HG02870 (cell line): ENCODE measurements around the gene WDR82.
A peak's percentile ranks its signal among the peaks of the same experiment; 100 is the strongest.
"Not testable (repeated sequence)": the region's sequence is repeated elsewhere in the genome, so short reads cannot be mapped to it uniquely, and the experiment has no call there.

Experiments used
- ATAC-seq: cut with Tn5 transposase; IDR thresholded peaks from one replicate; pipeline ENCODE4 v1.9.1; 2021; ENCODE audit warnings: mild to moderate bottlenecking, moderate library complexity; ENCODE audit not compliant: unreplicated experiment

WDR82 gene

DNA sequence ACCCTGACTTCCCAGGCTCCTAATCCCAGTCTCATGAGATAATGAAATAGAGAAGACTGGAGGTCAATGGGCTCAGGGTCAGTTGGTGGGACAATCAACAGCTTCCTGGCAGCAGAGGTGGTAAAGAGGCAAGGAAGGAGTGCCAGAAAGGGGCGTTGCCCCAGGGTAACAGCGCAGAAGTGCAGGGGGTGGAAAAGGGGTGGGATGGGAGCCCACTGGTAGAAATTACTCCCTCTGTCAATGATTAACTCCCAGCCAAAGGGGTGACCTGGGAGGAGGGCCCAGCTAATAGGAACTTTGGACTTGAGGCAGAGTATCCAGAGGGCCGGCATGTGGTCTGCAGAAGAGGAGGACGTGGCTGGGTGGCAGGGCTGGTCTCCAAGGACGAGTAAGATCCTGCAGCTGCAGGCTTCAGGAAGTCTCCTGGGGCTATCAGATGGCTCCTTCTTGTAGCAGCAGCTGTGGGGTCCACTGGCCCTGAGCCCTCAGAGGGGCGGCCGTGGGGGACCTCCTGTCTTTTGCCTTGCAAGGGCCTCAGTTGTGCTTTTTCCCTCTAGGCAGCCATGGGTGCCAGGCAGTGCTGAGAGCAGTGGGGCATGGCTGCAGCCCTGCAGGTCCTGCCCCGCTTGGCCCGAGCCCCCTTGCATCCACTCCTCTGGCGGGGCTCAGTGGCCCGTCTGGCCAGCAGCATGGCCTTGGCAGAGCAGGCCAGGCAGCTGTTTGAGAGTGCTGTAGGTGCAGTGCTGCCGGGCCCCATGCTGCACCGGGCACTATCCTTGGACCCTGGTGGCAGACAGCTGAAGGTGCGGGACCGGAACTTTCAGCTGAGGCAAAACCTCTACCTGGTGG is 11.5 kb upstream of the WDR82 start:
- ATAC-seq, result no peak

GRCh38 chr3:52289338-52289746 is 10.9 kb upstream of the WDR82 start:
- no peak for ATAC-seq

GRCh38 chr3:52288674-52289073 is 10.2 kb upstream of the WDR82 start:
- ATAC-seq, result no peak

DNA sequence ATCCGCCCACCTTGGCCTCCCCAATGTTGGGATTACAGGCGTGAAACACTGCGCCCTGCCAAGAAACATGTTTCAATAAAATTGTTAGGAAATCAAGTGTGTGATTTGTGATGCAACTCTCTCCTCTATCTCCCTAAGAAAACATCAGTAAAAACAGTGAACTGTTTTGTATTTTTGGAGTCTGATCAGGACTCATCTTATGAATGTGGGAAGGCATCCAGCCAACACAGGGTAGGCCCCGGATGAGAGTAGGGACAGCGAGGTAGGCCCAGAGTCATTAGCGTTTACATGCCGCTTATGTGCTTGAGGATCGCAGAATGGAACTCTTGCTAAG is 8.3 kb upstream of the WDR82 start:
- no peak for ATAC-seq

DNA sequence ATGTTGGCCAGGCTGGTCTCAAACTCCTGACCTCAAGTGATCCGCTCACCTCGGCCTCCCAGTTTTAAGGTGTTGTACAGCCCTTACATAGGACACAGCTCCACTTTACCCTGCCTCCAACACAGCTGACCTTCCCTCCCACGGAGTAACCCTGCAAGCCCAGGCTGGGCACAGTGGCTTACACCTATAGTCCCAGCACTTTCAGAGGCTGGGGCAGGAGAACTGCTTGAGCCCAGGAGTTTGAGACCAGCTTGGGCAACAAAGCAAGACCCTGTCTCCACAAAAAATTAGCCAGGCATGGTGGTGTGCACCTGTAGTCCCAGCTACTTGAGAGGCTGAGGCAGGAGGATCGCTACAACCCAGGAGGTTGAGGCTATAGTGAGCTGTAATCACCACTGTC is 5.6 kb upstream of the WDR82 start:
- ATAC-seq, result not testable (repeated sequence)

DNA sequence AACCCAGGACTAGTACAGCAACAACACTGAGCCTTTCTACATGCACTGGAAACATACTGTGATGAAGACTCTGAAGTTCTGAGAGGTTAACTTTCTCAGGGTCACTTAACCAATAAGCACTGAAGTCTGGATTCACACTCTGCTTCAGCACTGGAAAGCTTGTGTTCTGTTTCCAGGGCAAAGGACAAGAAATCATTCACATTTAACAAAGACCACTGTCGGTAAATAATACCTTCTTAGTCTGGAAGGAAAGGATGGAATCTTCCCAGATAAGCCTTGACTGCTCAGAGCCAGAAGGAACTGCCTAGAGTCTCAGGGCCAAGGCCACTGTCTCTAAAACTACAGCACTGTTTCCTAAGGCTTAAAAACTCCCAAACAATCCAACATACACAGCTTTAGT is 4.9 kb upstream of the WDR82 start:
- no peak for ATAC-seq

GRCh38 chr3:52281981-52282801 is 3.7 kb upstream of the WDR82 start:
- no peak for ATAC-seq

GRCh38 chr3:52280050-52280461 is 1.6 kb upstream of the WDR82 start:
- ATAC-seq, result no peak

DNA sequence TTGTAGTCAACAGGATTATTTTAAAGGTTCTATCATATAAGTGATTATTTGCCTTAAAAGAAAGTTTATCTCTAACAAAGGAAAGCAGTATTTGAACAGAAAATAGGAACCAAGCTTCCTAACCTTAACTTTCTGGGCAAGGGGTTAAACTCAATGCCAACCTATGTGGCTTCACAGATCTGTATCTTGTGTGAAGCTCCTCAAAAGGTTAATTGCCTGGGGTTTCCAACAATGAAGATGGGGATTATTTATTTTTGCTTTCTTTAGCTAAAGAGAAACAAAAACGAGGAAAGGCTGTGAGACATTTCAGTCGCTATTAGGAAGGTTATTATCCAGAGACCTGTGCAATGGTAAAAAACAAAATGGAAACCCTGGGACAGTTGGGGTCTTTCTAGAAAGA is 1.1 kb upstream of the WDR82 start:
- ATAC-seq, result no peak

- peak; percentile 67 for ATAC-seq
Measured at GRCh38 chr3:52277972-52278509, 408 bp downstream of the WDR82 start.

- ATAC-seq, result no peak
Measured at GRCh38 chr3:52277071-52277964, 1.1 kb downstream of the WDR82 start.

DNA sequence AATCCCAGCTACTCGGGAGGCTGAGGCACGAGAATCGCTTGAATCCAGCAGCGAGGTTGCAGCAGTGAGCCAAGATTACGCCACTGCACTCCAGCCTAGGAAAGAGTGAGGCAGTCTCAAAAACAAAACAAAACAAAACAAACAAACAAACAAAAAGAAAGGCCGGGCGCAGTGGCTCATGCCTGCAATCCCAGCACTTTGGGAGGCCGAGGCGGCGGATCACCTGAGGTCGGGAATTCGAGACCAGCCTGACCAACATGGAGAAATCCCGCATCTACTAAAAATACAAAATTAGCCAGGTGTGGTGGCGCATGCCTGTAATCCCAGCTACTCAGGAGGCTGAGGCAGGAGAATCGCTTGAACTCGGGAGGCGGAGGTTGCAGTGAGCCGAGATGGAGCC is 3.7 kb downstream of the WDR82 start:
- ATAC-seq, result not testable (repeated sequence)

DNA sequence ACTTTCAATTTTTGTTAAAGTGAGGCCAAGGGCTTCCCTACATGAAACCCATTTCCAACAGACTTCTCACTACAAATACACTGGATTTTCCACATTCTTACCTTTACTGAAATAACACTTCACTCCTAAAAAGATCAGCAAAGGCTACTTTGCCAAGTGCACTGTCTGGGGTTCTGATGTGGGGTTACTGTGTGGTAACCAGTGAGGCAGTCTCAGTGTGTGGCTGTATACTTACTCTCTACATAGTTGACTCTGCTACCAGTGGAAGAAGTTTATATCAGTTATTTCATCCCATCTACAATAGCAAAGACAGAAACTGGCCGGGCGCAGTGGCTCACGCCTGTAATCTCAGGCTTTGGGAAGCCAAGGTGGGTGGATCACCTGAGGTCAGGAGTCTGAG is 5.6 kb downstream of the WDR82 start:
- no peak for ATAC-seq

GRCh38 chr3:52272172-52272571 is 6.3 kb downstream of the WDR82 start:
- ATAC-seq, result not testable (repeated sequence)

- ATAC-seq, result no peak
Measured at GRCh38 chr3:52270252-52270754, 8.1 kb downstream of the WDR82 start.

- ATAC-seq, result no peak
Measured at GRCh38 chr3:52269776-52270175, 8.7 kb downstream of the WDR82 start.

- ATAC-seq, result no peak
Measured at GRCh38 chr3:52268036-52268435, 10.4 kb downstream of the WDR82 start.

- no peak for ATAC-seq
Measured at GRCh38 chr3:52265387-52265786, 13.1 kb downstream of the WDR82 start.

DNA sequence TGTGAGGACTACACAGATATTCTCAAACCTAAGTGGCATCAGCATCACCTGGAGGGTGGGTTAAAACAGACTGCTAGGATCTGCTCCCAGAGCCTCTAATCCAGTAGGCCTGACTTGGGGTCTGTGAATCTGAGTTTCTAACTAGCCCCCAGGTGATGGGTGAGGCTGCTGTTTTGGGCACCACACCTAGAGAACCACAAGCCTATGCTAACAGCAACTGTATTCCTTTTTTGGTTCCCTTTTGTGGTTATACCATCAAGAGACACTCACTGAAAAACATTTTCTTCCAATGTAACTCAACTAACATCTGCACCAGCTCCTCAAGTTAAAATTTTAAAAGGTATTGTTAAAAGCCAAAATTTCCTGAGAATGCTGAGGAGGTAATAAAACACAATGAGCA is 16.0 kb downstream of the WDR82 start:
- no peak for ATAC-seq

- no peak for ATAC-seq
Measured at GRCh38 chr3:52259448-52259847, 19.0 kb downstream of the WDR82 start.

DNA sequence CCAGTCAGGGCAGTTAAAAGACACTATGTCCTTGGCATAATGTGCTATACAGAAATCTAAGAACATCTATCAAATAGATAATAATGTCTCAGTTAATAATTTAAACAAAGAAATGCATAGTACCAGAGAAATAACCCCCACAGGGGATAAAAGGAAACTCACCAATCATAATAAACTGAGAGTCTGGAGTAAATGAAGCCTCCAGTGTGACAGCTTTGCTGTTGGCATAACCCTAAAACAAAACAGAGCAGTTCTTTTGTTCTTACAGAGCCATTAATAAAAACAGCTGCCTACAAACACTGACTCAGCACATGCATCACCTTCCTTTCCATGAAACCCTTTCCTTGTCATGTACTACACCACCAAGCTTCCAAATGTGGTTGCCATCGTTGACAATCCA is 19.4 kb downstream of the WDR82 start:
- ATAC-seq, result no peak
